Keratinocyte (primary cell): ENCODE measurements around the gene GRAMD1B. TPM values are rescaled to one million over a fixed set of nuclear protein-coding genes. Genes with fewer than 3 reads are reported as not detected.
A peak's percentile ranks its signal among the peaks of the same experiment; 100 is the strongest.

ENCODE experiments used
- DNase-seq: peaks from one replicate; pipeline ENCODE4 v3.0.0-alpha.2; 2011; ENCODE audit warnings: low read depth, missing footprints, low spot score
- FAIRE-seq: peaks from 2 replicates; lab custom pipeline; 2011; peaks lifted over from hg19 to GRCh38; lab: Jason Lieb, UNC
- H2AFZ ChIP-seq: 2 replicates; pipeline ENCODE4 v1.6.0; 2012; ENCODE audit warnings: low read length, control low read depth, inconsistent platforms; ENCODE audit not compliant: control insufficient read depth
- H3K27ac ChIP-seq: 2 replicates; pipeline ENCODE4 v1.5.1; 2011; ENCODE audit warnings: low read length; ENCODE audit not compliant: control insufficient read depth, insufficient read depth
- H3K27me3 ChIP-seq: 3 replicates; pipeline ENCODE4 v1.6.0; 2011; ENCODE audit warnings: low read length; ENCODE audit not compliant: control insufficient read depth, insufficient read depth; ENCODE audit errors: extremely low read depth
- H3K36me3 ChIP-seq, 2 experiments: 2 replicates in 1 of 2; 3 replicates in 1 of 2; pipeline ENCODE4 v1.5.1; 2011; ENCODE audit warnings: low read length in 2 of 2, mild to moderate bottlenecking in 1 of 2; ENCODE audit not compliant: control insufficient read depth in 2 of 2, insufficient read depth in 2 of 2; ENCODE audit errors: extremely low read depth in 1 of 2
- H3K4me1 ChIP-seq: 3 replicates; pipeline ENCODE4 v1.5.1; 2011; ENCODE audit warnings: low read length; ENCODE audit not compliant: control insufficient read depth, insufficient read depth; ENCODE audit errors: extremely low read depth
- H3K4me2 ChIP-seq: 3 replicates; pipeline ENCODE4 v1.6.0; 2011; ENCODE audit warnings: low read depth, low read length; ENCODE audit not compliant: control insufficient read depth, insufficient read depth; ENCODE audit errors: extremely low read depth
- H3K4me3 ChIP-seq, 3 experiments: fragments of 200-600 bp in 1 of 3; sonication (generic) in 1 of 3; 2 replicates in 2 of 3; 3 replicates in 1 of 3; pipeline ENCODE4 v1.5.1; 2011 to 2016; ENCODE audit warnings: low read length in 3 of 3, mild to moderate bottlenecking in 3 of 3, control low read depth in 2 of 3, inconsistent platforms in 1 of 3, low read depth in 1 of 3, mixed read lengths in 1 of 3, mixed run types in 1 of 3, moderate library complexity in 1 of 3; ENCODE audit not compliant: control insufficient read depth in 2 of 3, insufficient read depth in 2 of 3; ENCODE audit errors: extremely low read depth in 1 of 3
- H3K79me2 ChIP-seq: 2 replicates; pipeline ENCODE4 v1.6.0; 2012; ENCODE audit warnings: low read length; ENCODE audit not compliant: control insufficient read depth, insufficient read depth
- H3K9ac ChIP-seq: 3 replicates; pipeline ENCODE4 v1.6.0; 2011; ENCODE audit warnings: low read length; ENCODE audit not compliant: control insufficient read depth, insufficient read depth; ENCODE audit errors: extremely low read depth
- H3K9me1 ChIP-seq: 3 replicates; pipeline ENCODE4 v1.6.0; 2011; ENCODE audit warnings: low read length; ENCODE audit not compliant: control insufficient read depth, insufficient read depth; ENCODE audit errors: extremely low read depth
- H3K9me3 ChIP-seq: 2 replicates; pipeline ENCODE4 v1.5.1; 2012; ENCODE audit warnings: low read depth, low read length; ENCODE audit not compliant: control insufficient read depth
- H4K20me1 ChIP-seq: 3 replicates; pipeline ENCODE4 v1.6.0; 2011; ENCODE audit warnings: low read length; ENCODE audit not compliant: control insufficient read depth, insufficient read depth; ENCODE audit errors: extremely low read depth
- EZH2 ChIP-seq: IDR thresholded peaks from one replicate; pipeline ENCODE4 v1.6.1; 2012; ENCODE audit warnings: inconsistent platforms, mild to moderate bottlenecking, low read length, moderate library complexity
- dilution Hi-C: fragments of 300-500 bp; cut with MboI; formaldehyde crosslinking; loops from one replicate; pipeline ENCODE4 v1.7.0; 2020; ENCODE audit warnings: low sequenced_read_pairs; ENCODE audit not compliant: extremely low pct_ligation_motif_present
- polyA plus RNA-seq, 5 experiments: library from polyadenylated mRNA; depleted of rRNA in 3 of 5; stranded (reverse) in 3 of 5; stranded (forward) in 1 of 5; unstranded in 1 of 5; fragments of >200 nt; gene quantifications; 1 replicate in 1 of 5; 2 replicates in 3 of 5; 3 replicates in 1 of 5; pipeline versions ENCODE4 v1.2.1 to v1.2.3, GENCODE V29; 2011 to 2012; ENCODE audit warnings: missing spikeins in 2 of 5, low read depth in 1 of 5, low replicate concordance in 1 of 5
- TF ChIP-seq, protein P1 (sequence below), 3 experiments: IDR thresholded peaks in 1 of 3; conservative IDR thresholded peaks in 1 of 3; optimal IDR thresholded peaks in 1 of 3; 2 replicates in 2 of 3; 3 replicates in 1 of 3; pipeline versions ENCODE3 to v1.5.1; 2011; ENCODE audit warnings: low read length in 3 of 3, mild to moderate bottlenecking in 3 of 3, moderate library complexity in 2 of 3, control low read depth in 1 of 3, inconsistent platforms in 1 of 3; ENCODE audit not compliant: insufficient read depth in 2 of 3; ENCODE audit errors: extremely low read depth in 1 of 3

Gene GRAMD1B
- polyA plus RNA-seq, 1 donor (not counting 4 experiments of a cell fraction or from before 2014, with no cell fraction given): 0.04 TPM

DNA sequence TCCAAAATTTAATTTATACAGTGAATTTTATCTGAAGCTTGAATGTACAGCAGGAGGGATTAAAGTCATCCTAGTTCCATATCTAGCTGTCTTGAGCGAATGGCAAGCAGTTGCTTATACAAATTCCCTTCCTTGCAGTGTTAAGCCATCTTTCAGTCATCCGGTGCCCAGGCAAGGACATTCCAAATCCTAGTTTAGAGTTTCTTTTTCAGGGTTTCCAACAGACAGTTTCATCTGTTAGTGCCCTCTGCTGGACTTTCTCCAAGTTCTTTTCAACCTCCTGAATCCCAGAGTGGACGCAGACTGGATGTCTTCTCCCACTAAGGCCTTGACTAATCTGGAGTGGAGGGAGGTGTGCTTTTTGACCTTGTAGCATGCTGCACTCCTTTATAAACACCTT is 45.4 kb downstream of the GRAMD1B start:
- no peak overlapping the region for H3K27ac ChIP-seq
- H4K20me1 ChIP-seq: no peaks in the 10 kb centered on the region
- H3K4me3 ChIP-seq: no peak overlapping the region
- no peaks in the 10 kb centered on the region for H3K9me1 ChIP-seq
- DNase-seq (no peak), FAIRE-seq (no peak)
- dilution Hi-C loops: no loop called here
- no peaks in the 10 kb centered on the region for H3K4me1 ChIP-seq
- no peaks in the 10 kb centered on the region for H3K9me3 ChIP-seq
- no peak overlapping the region for H3K4me2 ChIP-seq
- H2AFZ ChIP-seq: no peak overlapping the region
- H3K9ac ChIP-seq: no peak overlapping the region
- H3K27me3 ChIP-seq: no peaks in the 10 kb centered on the region
- H3K79me2 ChIP-seq: no peaks in the 10 kb centered on the region
- no peaks in the 10 kb centered on the region for H3K36me3 ChIP-seq
- TF ChIP-seq, protein P1, sequence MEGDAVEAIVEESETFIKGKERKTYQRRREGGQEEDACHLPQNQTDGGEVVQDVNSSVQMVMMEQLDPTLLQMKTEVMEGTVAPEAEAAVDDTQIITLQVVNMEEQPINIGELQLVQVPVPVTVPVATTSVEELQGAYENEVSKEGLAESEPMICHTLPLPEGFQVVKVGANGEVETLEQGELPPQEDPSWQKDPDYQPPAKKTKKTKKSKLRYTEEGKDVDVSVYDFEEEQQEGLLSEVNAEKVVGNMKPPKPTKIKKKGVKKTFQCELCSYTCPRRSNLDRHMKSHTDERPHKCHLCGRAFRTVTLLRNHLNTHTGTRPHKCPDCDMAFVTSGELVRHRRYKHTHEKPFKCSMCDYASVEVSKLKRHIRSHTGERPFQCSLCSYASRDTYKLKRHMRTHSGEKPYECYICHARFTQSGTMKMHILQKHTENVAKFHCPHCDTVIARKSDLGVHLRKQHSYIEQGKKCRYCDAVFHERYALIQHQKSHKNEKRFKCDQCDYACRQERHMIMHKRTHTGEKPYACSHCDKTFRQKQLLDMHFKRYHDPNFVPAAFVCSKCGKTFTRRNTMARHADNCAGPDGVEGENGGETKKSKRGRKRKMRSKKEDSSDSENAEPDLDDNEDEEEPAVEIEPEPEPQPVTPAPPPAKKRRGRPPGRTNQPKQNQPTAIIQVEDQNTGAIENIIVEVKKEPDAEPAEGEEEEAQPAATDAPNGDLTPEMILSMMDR (optimal IDR thresholded peaks at IDR 0.05 in 1 of 3, IDR thresholded peaks at IDR 0.05 in 1 of 3, conservative IDR thresholded peaks at IDR 0.05 in 1 of 3; ENCODE audit: extremely low read depth in 1 of 3, insufficient read depth in 2 of 3, low read length in 3 of 3): peak in 1 of 3 experiments; percentile 5
- TF ChIP-seq EZH2: no peak

DNA sequence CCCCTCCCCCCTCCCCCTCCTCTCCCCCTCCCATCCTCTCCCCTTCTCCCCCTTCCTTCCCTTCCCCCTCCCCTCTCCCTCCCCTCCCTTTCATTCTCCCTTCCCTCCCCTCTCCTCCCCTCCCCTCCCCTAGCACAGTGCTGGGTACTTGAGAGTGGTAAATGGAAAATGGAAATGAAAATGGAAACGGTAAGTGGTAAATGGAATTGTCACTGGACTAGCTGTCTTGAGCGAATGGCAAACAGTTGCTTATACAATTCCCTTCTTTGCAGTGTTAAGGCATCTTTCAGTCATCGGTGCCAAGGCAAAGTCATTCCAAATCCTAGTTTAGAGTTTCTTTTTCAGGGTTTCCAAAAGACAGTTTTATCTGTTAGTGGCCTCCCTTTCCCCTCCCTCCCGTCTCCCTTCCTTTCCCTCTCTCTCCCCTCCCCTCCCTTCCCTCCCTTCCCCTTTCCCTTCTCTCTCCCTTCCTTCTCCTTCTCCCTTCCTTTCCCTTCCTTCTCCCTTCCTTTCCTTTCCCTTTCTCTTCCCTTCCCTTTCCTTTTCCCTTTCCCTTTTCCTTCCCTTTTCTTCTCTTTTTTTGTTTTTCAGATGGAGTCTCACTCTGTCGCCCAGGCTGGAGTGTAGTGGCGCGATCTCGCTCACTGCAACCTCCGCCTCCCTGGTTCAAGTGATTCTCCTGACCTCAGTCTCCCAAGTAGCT is 47.3 kb downstream of the GRAMD1B start:
- no peak overlapping the region for H3K27ac ChIP-seq

More for the DNA sequence above, 47.3 kb downstream of the GRAMD1B start:
- TF ChIP-seq, protein P1 (optimal IDR thresholded peaks at IDR 0.05 in 1 of 3, IDR thresholded peaks at IDR 0.05 in 1 of 3, conservative IDR thresholded peaks at IDR 0.05 in 1 of 3; ENCODE audit: extremely low read depth in 1 of 3, insufficient read depth in 2 of 3, low read length in 3 of 3): no peak
- no peak for TF ChIP-seq EZH2
- Histone ChIP-seq H3K4me3 (no peak overlapping the region), H3K27me3 (no peaks in the 10 kb centered on the region), H2AFZ (no peak overlapping the region), H3K4me1 (no peaks in the 10 kb centered on the region), H3K9me1 (no peaks in the 10 kb centered on the region), H3K9me3 (no peaks in the 10 kb centered on the region), H3K9ac (no peak overlapping the region), H3K4me2 (no peak overlapping the region), H3K36me3 (no peaks in the 10 kb centered on the region), H4K20me1 (no peaks in the 10 kb centered on the region), H3K79me2 (no peaks in the 10 kb centered on the region)
- no peak for DNase-seq
- dilution Hi-C loops: no loop called here
- FAIRE-seq: no peak
